Lower leg skin (tissue), 3 donors: ENCODE results near the gene DLGAP4.

Source experiments
- POLR2A ChIP-seq, 2 donors: fragments of 450-650 bp; IDR thresholded peaks; one replicate each; pipeline ENCODE4 v1.6.1; 2016 to 2017; ENCODE audit warnings: antibody characterized with exemption in 2 of 2, mild to moderate bottlenecking in 1 of 2, moderate library complexity in 1 of 2
- TF ChIP-seq, protein P1 (sequence below), 3 donors: fragments of 450-650 bp; IDR thresholded peaks; one replicate each; pipeline ENCODE4 v1.5.1; 2016; ENCODE audit warnings: antibody characterized with exemption in 3 of 3, mild to moderate bottlenecking in 3 of 3, moderate library complexity in 2 of 3

DNA sequence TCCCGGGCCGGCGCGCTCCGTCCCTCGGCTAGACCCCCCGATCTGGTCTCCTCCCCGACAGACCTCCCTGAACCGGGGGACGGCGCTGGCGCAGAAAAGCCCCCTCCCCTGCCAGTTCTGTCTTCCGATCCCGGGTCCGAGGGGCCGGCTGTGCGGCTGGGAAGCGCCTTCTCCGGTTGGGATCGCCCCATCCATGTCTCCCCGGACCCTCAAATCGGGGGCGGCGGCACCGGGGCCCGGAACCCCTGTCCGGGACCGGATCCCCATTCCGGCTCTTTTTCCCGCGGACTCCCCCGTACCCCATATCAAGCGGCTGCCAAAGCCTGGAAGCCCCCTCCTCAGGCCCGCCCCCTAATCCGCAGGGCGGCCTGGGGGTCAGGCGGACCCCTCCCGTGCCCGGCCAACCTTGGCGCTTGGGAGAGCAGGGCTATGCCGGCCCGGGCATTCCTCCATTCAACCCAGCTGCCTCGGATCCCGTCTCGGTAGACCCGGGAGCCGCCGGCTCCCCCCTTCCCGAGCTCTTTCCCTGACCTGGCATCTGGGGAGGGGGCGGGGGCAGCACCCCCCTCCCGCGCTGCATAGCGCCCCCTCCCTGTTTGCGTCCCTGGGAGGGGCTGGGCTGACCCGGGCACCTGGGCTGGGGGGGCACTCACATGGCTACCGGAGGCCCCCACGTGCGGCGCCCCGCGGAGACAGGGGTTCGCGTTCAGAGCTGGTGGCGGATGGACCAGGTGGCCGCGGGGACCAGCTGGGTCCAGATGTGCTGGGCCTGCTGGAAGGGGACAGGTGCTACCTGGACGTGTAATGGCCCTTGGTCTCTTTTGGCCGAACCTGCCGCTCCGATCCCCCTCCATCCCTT lies 643 bp downstream of the DLGAP4 start:
- TF ChIP-seq, protein P1, sequence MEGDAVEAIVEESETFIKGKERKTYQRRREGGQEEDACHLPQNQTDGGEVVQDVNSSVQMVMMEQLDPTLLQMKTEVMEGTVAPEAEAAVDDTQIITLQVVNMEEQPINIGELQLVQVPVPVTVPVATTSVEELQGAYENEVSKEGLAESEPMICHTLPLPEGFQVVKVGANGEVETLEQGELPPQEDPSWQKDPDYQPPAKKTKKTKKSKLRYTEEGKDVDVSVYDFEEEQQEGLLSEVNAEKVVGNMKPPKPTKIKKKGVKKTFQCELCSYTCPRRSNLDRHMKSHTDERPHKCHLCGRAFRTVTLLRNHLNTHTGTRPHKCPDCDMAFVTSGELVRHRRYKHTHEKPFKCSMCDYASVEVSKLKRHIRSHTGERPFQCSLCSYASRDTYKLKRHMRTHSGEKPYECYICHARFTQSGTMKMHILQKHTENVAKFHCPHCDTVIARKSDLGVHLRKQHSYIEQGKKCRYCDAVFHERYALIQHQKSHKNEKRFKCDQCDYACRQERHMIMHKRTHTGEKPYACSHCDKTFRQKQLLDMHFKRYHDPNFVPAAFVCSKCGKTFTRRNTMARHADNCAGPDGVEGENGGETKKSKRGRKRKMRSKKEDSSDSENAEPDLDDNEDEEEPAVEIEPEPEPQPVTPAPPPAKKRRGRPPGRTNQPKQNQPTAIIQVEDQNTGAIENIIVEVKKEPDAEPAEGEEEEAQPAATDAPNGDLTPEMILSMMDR (IDR thresholded peaks at IDR 0.05) = no peak
- TF ChIP-seq POLR2A (IDR thresholded peaks at IDR 0.05) = no peak
